Measurements from ENCODE around the gene UBXN4. TPM values are rescaled to one million over a fixed set of nuclear protein-coding genes. Genes with fewer than 3 reads are reported as not detected.
"Not testable (repeated sequence)": the region's sequence is repeated elsewhere in the genome, so short reads cannot be mapped to it uniquely, and the experiment has no call there.

The UBXN4 gene, protein sequence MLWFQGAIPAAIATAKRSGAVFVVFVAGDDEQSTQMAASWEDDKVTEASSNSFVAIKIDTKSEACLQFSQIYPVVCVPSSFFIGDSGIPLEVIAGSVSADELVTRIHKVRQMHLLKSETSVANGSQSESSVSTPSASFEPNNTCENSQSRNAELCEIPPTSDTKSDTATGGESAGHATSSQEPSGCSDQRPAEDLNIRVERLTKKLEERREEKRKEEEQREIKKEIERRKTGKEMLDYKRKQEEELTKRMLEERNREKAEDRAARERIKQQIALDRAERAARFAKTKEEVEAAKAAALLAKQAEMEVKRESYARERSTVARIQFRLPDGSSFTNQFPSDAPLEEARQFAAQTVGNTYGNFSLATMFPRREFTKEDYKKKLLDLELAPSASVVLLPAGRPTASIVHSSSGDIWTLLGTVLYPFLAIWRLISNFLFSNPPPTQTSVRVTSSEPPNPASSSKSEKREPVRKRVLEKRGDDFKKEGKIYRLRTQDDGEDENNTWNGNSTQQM
- 10 to 100 TPM; 60.1 to 86.7 (median 75.1) TPM for total RNA-seq

GRCh38 chr2:135741395-135742324 is at the start of gene UBXN4:
UBXN4 (plus strand) TSS chr2:135741855; CDS start chr2:135741930, 75 bp downstream.
- TF ChIP-seq, protein P1, sequence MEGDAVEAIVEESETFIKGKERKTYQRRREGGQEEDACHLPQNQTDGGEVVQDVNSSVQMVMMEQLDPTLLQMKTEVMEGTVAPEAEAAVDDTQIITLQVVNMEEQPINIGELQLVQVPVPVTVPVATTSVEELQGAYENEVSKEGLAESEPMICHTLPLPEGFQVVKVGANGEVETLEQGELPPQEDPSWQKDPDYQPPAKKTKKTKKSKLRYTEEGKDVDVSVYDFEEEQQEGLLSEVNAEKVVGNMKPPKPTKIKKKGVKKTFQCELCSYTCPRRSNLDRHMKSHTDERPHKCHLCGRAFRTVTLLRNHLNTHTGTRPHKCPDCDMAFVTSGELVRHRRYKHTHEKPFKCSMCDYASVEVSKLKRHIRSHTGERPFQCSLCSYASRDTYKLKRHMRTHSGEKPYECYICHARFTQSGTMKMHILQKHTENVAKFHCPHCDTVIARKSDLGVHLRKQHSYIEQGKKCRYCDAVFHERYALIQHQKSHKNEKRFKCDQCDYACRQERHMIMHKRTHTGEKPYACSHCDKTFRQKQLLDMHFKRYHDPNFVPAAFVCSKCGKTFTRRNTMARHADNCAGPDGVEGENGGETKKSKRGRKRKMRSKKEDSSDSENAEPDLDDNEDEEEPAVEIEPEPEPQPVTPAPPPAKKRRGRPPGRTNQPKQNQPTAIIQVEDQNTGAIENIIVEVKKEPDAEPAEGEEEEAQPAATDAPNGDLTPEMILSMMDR (IDR thresholded peaks at IDR 0.05): no peak
- DNase-seq (ENCODE audit: low spot score) (peak; percentile 79), ATAC-seq (ENCODE audit: low FRiP score) (peak; percentile 99)

DNA sequence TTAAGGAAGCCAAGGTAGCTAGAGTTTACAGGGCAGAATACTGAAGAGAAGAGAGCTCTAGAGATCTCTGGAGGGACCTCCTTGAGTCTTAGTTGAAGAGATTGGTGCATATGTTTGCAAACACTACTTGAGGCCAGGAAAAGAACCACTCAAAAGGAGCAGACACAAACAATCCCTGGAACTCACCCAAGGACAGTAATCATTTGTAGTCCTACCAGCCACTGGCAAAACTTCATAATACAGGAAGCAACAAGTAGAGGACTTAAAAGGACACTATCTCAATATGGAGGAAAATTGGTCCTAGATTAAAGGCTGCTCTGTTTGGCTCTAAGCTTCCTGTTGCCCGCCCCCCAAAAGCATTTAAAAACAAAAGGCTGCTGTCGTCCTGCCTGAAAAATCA is 46.9 kb upstream of the UBXN4 start:
- ATAC-seq (ENCODE audit: low FRiP score) (no peak), DNase-seq (ENCODE audit: low spot score) (no peak)
- TF ChIP-seq, protein P1 (IDR thresholded peaks at IDR 0.05): no peak

DNA sequence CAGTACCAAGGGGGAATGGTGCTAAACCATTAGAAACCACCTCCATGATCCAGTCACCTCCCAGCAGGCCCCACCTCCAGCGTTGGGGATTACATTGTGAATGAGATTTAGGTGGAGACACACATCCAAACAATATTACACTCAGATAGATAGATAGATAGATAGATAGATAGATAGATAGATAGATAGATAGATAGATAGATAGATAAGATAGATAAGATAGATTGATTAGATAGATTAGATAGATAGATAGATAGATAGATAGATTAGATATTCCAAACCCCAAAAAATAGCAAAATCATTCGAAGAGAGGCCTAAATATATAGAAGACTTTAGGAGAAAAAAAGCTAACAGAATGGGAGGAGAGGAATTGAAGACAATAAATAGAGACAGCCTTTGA is 42.8 kb upstream of the UBXN4 start:
- TF ChIP-seq, protein P1 (IDR thresholded peaks at IDR 0.05): no peak
- ATAC-seq (ENCODE audit: low FRiP score) (no peak), DNase-seq (ENCODE audit: low spot score) (no peak)

DNA sequence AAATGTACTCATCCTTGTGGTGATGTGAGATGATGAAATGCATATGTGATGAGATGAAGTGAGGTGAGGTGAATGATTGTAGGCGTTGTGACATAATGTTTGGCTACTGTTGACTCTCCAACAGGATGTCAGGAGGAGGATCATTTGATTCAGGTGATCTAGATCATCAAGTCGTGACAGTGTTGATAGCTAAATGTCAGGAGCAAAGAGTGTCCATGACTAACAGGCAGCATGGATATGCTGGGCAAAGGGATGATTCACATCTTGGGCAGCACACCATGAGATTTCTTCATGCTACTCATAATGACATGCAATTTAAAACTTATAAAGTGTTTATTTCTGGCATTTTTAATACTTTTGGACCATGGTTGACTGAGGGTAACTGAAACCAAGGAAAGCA is 40.2 kb upstream of the UBXN4 start:
- no peak for DNase-seq (ENCODE audit: low spot score)
- ATAC-seq (ENCODE audit: low FRiP score): no peak
- TF ChIP-seq, protein P1 (IDR thresholded peaks at IDR 0.05): no peak

DNA sequence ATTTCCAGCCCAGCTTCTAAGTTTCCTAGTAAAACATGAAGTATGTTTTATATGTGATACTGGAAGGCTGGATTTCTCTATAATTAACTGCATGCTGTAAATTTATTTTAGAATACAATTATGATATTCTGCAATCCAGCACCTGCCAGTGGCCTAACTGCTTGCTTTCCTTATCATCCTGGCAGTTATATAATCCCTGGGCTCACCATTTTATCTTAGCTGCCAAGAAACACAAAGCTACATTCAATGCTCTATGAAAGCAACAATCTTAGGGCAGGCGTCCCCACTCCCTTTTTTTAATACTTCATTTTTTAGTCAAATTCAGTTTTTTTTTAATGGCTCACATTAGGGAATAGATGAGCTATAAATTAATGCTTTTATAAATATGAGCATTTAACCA is 38.4 kb upstream of the UBXN4 start:
- TF ChIP-seq, protein P1 (IDR thresholded peaks at IDR 0.05): no peak
- DNase-seq (ENCODE audit: low spot score) (no peak), ATAC-seq (ENCODE audit: low FRiP score) (no peak)

- not testable (repeated sequence) for DNase-seq (ENCODE audit: low spot score)
Observed at GRCh38 chr2:135704075-135704474, 37.6 kb upstream of the UBXN4 start.

GRCh38 chr2:135708159-135708558 is 33.5 kb upstream of the UBXN4 start:
- TF ChIP-seq, protein P1 (IDR thresholded peaks at IDR 0.05): no peak
- DNase-seq (ENCODE audit: low spot score): no peak

More at GRCh38 chr2:135704075-135704474, 37.6 kb upstream of the UBXN4 start:
- not testable (repeated sequence) for ATAC-seq (ENCODE audit: low FRiP score)

More at GRCh38 chr2:135708159-135708558, 33.5 kb upstream of the UBXN4 start:
- ATAC-seq (ENCODE audit: low FRiP score): no peak

Data from omental fat pad (tissue), 4 donors.